Lower lobe of right lung (tissue), 2 donors: ENCODE results near the gene IMMP2L. TPM values are rescaled to one million over a fixed set of nuclear protein-coding genes. Genes with fewer than 3 reads are reported as not detected.

ENCODE experiments used
- ATAC-seq, 2 donors: fragments of 200-7000 bp; cut with Tn5 transposase; one replicate each; pipeline ENCODE4 v1.9.1; 2020 to 2022; ENCODE audit warnings: mild to moderate bottlenecking in 2 of 2, moderate library complexity in 2 of 2
- DNase-seq: peaks from one replicate; pipeline ENCODE4 v3.0.0-alpha.2; 2020
- H3K27ac ChIP-seq: fragments of 200-600 bp; one replicate; pipeline ENCODE4 v1.8.0; 2022
- H3K27me3 ChIP-seq: fragments of 200-600 bp; one replicate; pipeline ENCODE4 v1.8.0; 2022; ENCODE audit warnings: low read depth
- H3K36me3 ChIP-seq: fragments of 200-600 bp; one replicate; pipeline ENCODE4 v1.8.0; 2022; ENCODE audit warnings: mild to moderate bottlenecking
- H3K4me1 ChIP-seq: fragments of 200-600 bp; one replicate; pipeline ENCODE4 v1.8.0; 2022
- H3K4me3 ChIP-seq: fragments of 200-600 bp; one replicate; pipeline ENCODE4 v1.8.0; 2022; ENCODE audit warnings: mild to moderate bottlenecking
- H3K9me3 ChIP-seq: fragments of 200-600 bp; one replicate; pipeline ENCODE4 v1.8.0; 2022
- CTCF ChIP-seq: fragments of 200-600 bp; IDR thresholded peaks from one replicate; pipeline ENCODE4 v1.8.0; 2022; ENCODE audit warnings: antibody characterized with exemption, mild to moderate bottlenecking
- intact Hi-C: fragments of 100-400 bp; cut with DNase I; formaldehyde crosslinking; loops from one replicate; pipeline ENCODE4 v1.11.0; 2022
- total RNA-seq: library from RNA; stranded (reverse); fragmentation: NEBNext Ultra II Directional; extraction: Animal tissue kit (Norgen Biotek cat#: 25700); gene quantifications from one replicate; pipeline ENCODE4 v1.2.1, GENCODE V29; 2021
- donor health status: DM: no; HTN: yes; CAD: no; lungs with severe emphysema.

IMMP2L gene
- total RNA-seq, 1 donor from 2014 or later: 14.7 TPM

- Histone ChIP-seq H3K27ac (no peak overlapping the region), H3K9me3 (no peaks in the 10 kb centered on the region), H3K4me3 (no peak overlapping the region), H3K27me3 (no peaks in the 10 kb centered on the region), H3K36me3 (no peaks in the 10 kb centered on the region), H3K4me1 (no peaks in the 10 kb centered on the region)
- intact Hi-C loops: no loop called here
- DNase-seq (no peak), ATAC-seq (no peak)
- TF ChIP-seq CTCF: no peak
Measured at GRCh38 chr7:110830778-110831177, 731.5 kb downstream of the IMMP2L start.

GRCh38 chr7:110827936-110828335 lies 734.4 kb downstream of the IMMP2L start:
- Histone ChIP-seq H3K36me3 (no peaks in the 10 kb centered on the region), H3K4me1 (no peaks in the 10 kb centered on the region), H3K27me3 (no peaks in the 10 kb centered on the region), H3K4me3 (no peak overlapping the region), H3K9me3 (no peaks in the 10 kb centered on the region), H3K27ac (no peak overlapping the region)
- no peak for ATAC-seq
- no peak for DNase-seq
- intact Hi-C loops: no loop called here
- TF ChIP-seq CTCF: no peak

- H3K36me3 ChIP-seq: no peaks in the 10 kb centered on the region
- no peak for TF ChIP-seq CTCF
- ATAC-seq (no peak), DNase-seq (no peak)
- no peaks in the 10 kb centered on the region for H3K9me3 ChIP-seq
- no peak overlapping the region for H3K27ac ChIP-seq
- no peaks in the 10 kb centered on the region for H3K27me3 ChIP-seq
- H3K4me3 ChIP-seq: no peak overlapping the region
- intact Hi-C loops: no loop called here
- no peaks in the 10 kb centered on the region for H3K4me1 ChIP-seq
Measured at GRCh38 chr7:110827287-110827855, 734.9 kb downstream of the IMMP2L start.

GRCh38 chr7:110813986-110814385 lies 748.3 kb downstream of the IMMP2L start:
- Histone ChIP-seq H3K4me3 (no peak overlapping the region), H3K27me3 (no peaks in the 10 kb centered on the region), H3K4me1 (no peaks in the 10 kb centered on the region), H3K36me3 (no peaks in the 10 kb centered on the region), H3K27ac (no peak overlapping the region), H3K9me3 (no peaks in the 10 kb centered on the region)
- DNase-seq: no peak
- intact Hi-C loops: no loop called here
- ATAC-seq: no peak
- TF ChIP-seq CTCF: no peak

- no peaks in the 10 kb centered on the region for H3K9me3 ChIP-seq
- no peaks in the 10 kb centered on the region for H3K27me3 ChIP-seq
- no peaks in the 10 kb centered on the region for H3K36me3 ChIP-seq
- no peak for TF ChIP-seq CTCF
- ATAC-seq: no peak
- no peak overlapping the region for H3K27ac ChIP-seq
- DNase-seq: no peak
- intact Hi-C loops: no loop called here
- H3K4me3 ChIP-seq: no peak overlapping the region
- no peaks in the 10 kb centered on the region for H3K4me1 ChIP-seq
Measured at GRCh38 chr7:110809832-110810231, 752.5 kb downstream of the IMMP2L start.

GRCh38 chr7:110808361-110808760 lies 753.9 kb downstream of the IMMP2L start:
- intact Hi-C loops: no loop called here
- DNase-seq (no peak), ATAC-seq (no peak)
- Histone ChIP-seq H3K4me1 (no peaks in the 10 kb centered on the region), H3K9me3 (no peaks in the 10 kb centered on the region), H3K36me3 (no peaks in the 10 kb centered on the region), H3K4me3 (no peak overlapping the region), H3K27ac (no peak overlapping the region), H3K27me3 (no peaks in the 10 kb centered on the region)
- no peak for TF ChIP-seq CTCF
